IMR-90 (cell line): Measurements from ENCODE around the gene TMEM212. TPM values are rescaled to one million over a fixed set of nuclear protein-coding genes. Genes with fewer than 3 reads are reported as not detected.

Source experiments
- ATAC-seq: fragments of 200-7000 bp; cut with Tn5 transposase; 2 replicates; pipeline ENCODE4 v1.9.1; 2020; ENCODE audit warnings: low read depth, mild to moderate bottlenecking, moderate library complexity
- BruUV-seq: library from RNA; stranded (reverse); fragments of 400-500 nt; replicated peaks from 2 replicates; lab custom pipeline; 2021; lab: Mats Ljungman, UMichigan
- CTCF ChIA-PET: fragments of 300-600 bp; formaldehyde crosslinking; extraction: SDS; loops from one replicate; lab custom pipeline; 2021; ENCODE audit warnings: antibody characterized with exemption; lab: Yijun Ruan, JAX
- POLR2A ChIA-PET: fragments of 300-600 bp; sonication (Branson Sonifier 250); formaldehyde crosslinking; loops from one replicate; lab custom pipeline; 2022; ENCODE audit warnings: antibody characterized with exemption; ENCODE audit not compliant: unreplicated experiment; lab: Charles Lee
- DNase-seq: peaks from one replicate; pipeline ENCODE4 v3.0.0; 2013
- H2AFZ ChIP-seq: replicated peaks from 2 replicates; pipeline ENCODE3; 2013; ENCODE audit warnings: low read length, mild to moderate bottlenecking; ENCODE audit not compliant: poor library complexity
- H2AK5ac ChIP-seq: 2 replicates; pipeline ENCODE4 v1.6.1; 2013; ENCODE audit warnings: low read depth, low read length, inconsistent platforms
- H2AK9ac ChIP-seq: replicated peaks from 2 replicates; pipeline ENCODE3; 2013; ENCODE audit warnings: mild to moderate bottlenecking, low read depth, low read length, moderate library complexity; ENCODE audit not compliant: poor library complexity
- H2BK120ac ChIP-seq: 2 replicates; pipeline ENCODE4 v1.6.1; 2013; ENCODE audit warnings: low read depth, low read length, inconsistent platforms
- H2BK15ac ChIP-seq: 3 replicates; pipeline ENCODE4 v1.6.1; 2013; ENCODE audit warnings: low read depth, low read length, inconsistent platforms
- H2BK20ac ChIP-seq: 2 replicates; pipeline ENCODE4 v1.6.1; 2013; ENCODE audit warnings: low read depth, mild to moderate bottlenecking, inconsistent platforms, low read length, moderate library complexity
- H2BK5ac ChIP-seq: 2 replicates; pipeline ENCODE4 v1.6.1; 2013; ENCODE audit warnings: mild to moderate bottlenecking, low read depth, low read length, inconsistent platforms; ENCODE audit not compliant: poor library complexity, severe bottlenecking
- H3K14ac ChIP-seq: replicated peaks from 2 replicates; pipeline ENCODE4 v1.6.1; 2013; ENCODE audit warnings: low read depth, low read length, inconsistent platforms
- H3K18ac ChIP-seq: 2 replicates; pipeline ENCODE4 v1.6.1; 2013; ENCODE audit warnings: low read depth, low read length, control low read depth
- H3K23ac ChIP-seq: 2 replicates; pipeline ENCODE4 v1.6.1; 2013; ENCODE audit warnings: low read depth, low read length, inconsistent platforms
- H3K27ac ChIP-seq: 2 replicates; pipeline ENCODE4 v1.5.1; 2013; ENCODE audit warnings: mild to moderate bottlenecking, control low read depth, low read length; ENCODE audit not compliant: insufficient read depth
- H3K27me3 ChIP-seq: 2 replicates; pipeline ENCODE4 v1.6.1; 2013; ENCODE audit warnings: low read length; ENCODE audit not compliant: control insufficient read depth, insufficient read depth
- H3K36me3 ChIP-seq: 2 replicates; pipeline ENCODE4 v1.6.1; 2013; ENCODE audit warnings: low read length, mixed read lengths; ENCODE audit not compliant: control insufficient read depth, insufficient read depth
- H3K4ac ChIP-seq: 2 replicates; pipeline ENCODE4 v1.6.1; 2013; ENCODE audit warnings: low read depth, low read length, inconsistent platforms
- H3K4me1 ChIP-seq: 2 replicates; pipeline ENCODE4 v1.6.1; 2013; ENCODE audit warnings: low read length, mixed read lengths; ENCODE audit not compliant: control insufficient read depth, insufficient read depth
- H3K4me2 ChIP-seq: 2 replicates; pipeline ENCODE4 v1.6.1; 2013; ENCODE audit warnings: low read depth, mild to moderate bottlenecking, control low read depth, low read length, moderate library complexity
- H3K4me3 ChIP-seq: 2 replicates; pipeline ENCODE4 v1.5.1; 2013; ENCODE audit warnings: low read depth, mild to moderate bottlenecking, control low read depth, low read length, moderate library complexity; ENCODE audit not compliant: insufficient read depth
- H3K56ac ChIP-seq: 2 replicates; pipeline ENCODE4 v1.6.1; 2013; ENCODE audit warnings: low read length, inconsistent platforms; ENCODE audit not compliant: insufficient read depth; ENCODE audit errors: extremely low read depth
- H3K79me1 ChIP-seq, 2 experiments: 2 replicates each; pipeline ENCODE4 v1.6.1; 2013; ENCODE audit warnings: low read length in 2 of 2, inconsistent platforms in 1 of 2, low read depth in 1 of 2
- H3K9ac ChIP-seq: 2 replicates; pipeline ENCODE4 v1.6.1; 2013; ENCODE audit warnings: low read depth, low read length, control low read depth
- H3K9me1 ChIP-seq: 2 replicates; pipeline ENCODE4 v1.6.1; 2013; ENCODE audit warnings: low read length, inconsistent platforms; ENCODE audit not compliant: insufficient read depth
- H3K9me3 ChIP-seq: 2 replicates; pipeline ENCODE4 v1.6.1; 2013; ENCODE audit warnings: low read length; ENCODE audit not compliant: control insufficient read depth, insufficient read depth
- H4K20me1 ChIP-seq: 2 replicates; pipeline ENCODE4 v1.6.1; 2013; ENCODE audit warnings: low read length, inconsistent platforms; ENCODE audit not compliant: insufficient read depth
- H4K5ac ChIP-seq: 2 replicates; pipeline ENCODE4 v1.6.1; 2013; ENCODE audit warnings: mild to moderate bottlenecking, low read depth, low read length, control low read depth
- H4K8ac ChIP-seq, 2 experiments: 2 replicates each; pipeline ENCODE4 v1.6.1; 2013; ENCODE audit warnings: low read depth in 2 of 2, low read length in 2 of 2, control low read depth in 1 of 2, inconsistent platforms in 1 of 2
- H4K91ac ChIP-seq: 2 replicates; pipeline ENCODE4 v1.6.1; 2013; ENCODE audit warnings: low read depth, low read length, inconsistent platforms; ENCODE audit not compliant: insufficient read depth
- BHLHE40 ChIP-seq: fragments of 150-350 bp; IDR thresholded peaks from 2 replicates; pipeline ENCODE4 v1.6.1; 2016; ENCODE audit warnings: mild to moderate bottlenecking, low read depth, low read length
- CEBPB ChIP-seq: IDR thresholded peaks from 2 replicates; pipeline ENCODE4 v1.6.1; 2012; ENCODE audit warnings: low read depth, low read length, improper control_type of control experiment
- FOS ChIP-seq: fragments of 150-350 bp; IDR thresholded peaks from 2 replicates; pipeline ENCODE4 v1.6.1; 2016; ENCODE audit warnings: low read depth, low read length
- MAFK ChIP-seq: IDR thresholded peaks from 2 replicates; pipeline ENCODE4 v1.6.1; 2012; ENCODE audit warnings: low read depth, low read length, improper control_type of control experiment
- MAZ ChIP-seq: IDR thresholded peaks from 2 replicates; pipeline ENCODE4 v1.6.1; 2012; ENCODE audit warnings: low read depth, mild to moderate bottlenecking, low read length, improper control_type of control experiment, moderate library complexity, borderline replicate concordance
- MXI1 ChIP-seq: IDR thresholded peaks from 2 replicates; pipeline ENCODE4 v1.6.1; 2012; ENCODE audit warnings: low read depth, mild to moderate bottlenecking, low read length, moderate library complexity, borderline replicate concordance
- POLR2A ChIP-seq: IDR thresholded peaks from 2 replicates; pipeline ENCODE4 v1.6.1; 2012; ENCODE audit warnings: mild to moderate bottlenecking, low read depth, low read length
- RAD21 ChIP-seq: IDR thresholded peaks from 2 replicates; pipeline ENCODE4 v1.6.1; 2012; ENCODE audit warnings: low read length, improper control_type of control experiment
- RCOR1 ChIP-seq: IDR thresholded peaks from 2 replicates; pipeline ENCODE4 v1.6.1; 2012; ENCODE audit warnings: mild to moderate bottlenecking, low read length, improper control_type of control experiment; ENCODE audit not compliant: insufficient replicate concordance
- SMC3 ChIP-seq: fragments of 150-350 bp; IDR thresholded peaks from 2 replicates; pipeline ENCODE4 v1.6.1; 2016; ENCODE audit warnings: low read depth, mild to moderate bottlenecking, antibody characterized with exemption, low read length, moderate library complexity
- WGBS, 2 experiments: methylation state at CpG; one replicate each; pipeline versions ENCODE4 v1.1.5 to v1.1.7; 2013; ENCODE audit warnings: missing lambda C conversion rate in 2 of 2; ENCODE audit not compliant: insufficient read length in 1 of 2; ENCODE audit errors: extremely low coverage in 2 of 2; 5-methylcytosine and 5-hydroxymethylcytosine counted together
- dilution Hi-C: fragments of 300-500 bp; cut with HindIII; formaldehyde crosslinking; loops from one replicate; pipeline ENCODE4 v1.14.3; 2018; ENCODE audit warnings: low sequenced_read_pairs; ENCODE audit not compliant: unreplicated experiment
- in situ Hi-C: fragments of 300-500 bp; cut with MboI; formaldehyde crosslinking; loops from 3 replicates; pipeline ENCODE4 v1.14.3; 2019; ENCODE audit warnings: low sequenced_read_pairs, inconsistent platforms, mixed read lengths
- intact Hi-C: fragments of 100-400 bp; cut with micrococcal nuclease; formaldehyde crosslinking; loops from 2 replicates; pipeline ENCODE4 v1.10.0; 2022
- polyA plus RNA-seq, 3 experiments: library from polyadenylated mRNA; depleted of rRNA; stranded (reverse); fragments of >200 nt; gene quantifications; 2 replicates each; pipeline ENCODE4 v1.2.3, GENCODE V29; 2012; ENCODE audit warnings: low replicate concordance in 1 of 3
- total RNA-seq: library from RNA; depleted of rRNA; stranded (reverse); fragments of >200 nt; gene quantifications from 2 replicates; pipeline ENCODE4 v1.2.3, GENCODE V29; 2012
- TF ChIP-seq, protein P1 (sequence below): fragments of 150-350 bp; IDR thresholded peaks from 2 replicates; pipeline ENCODE4 v1.6.1; 2016; ENCODE audit warnings: low read depth, mild to moderate bottlenecking, low read length, moderate library complexity, borderline replicate concordance
- TF ChIP-seq, protein P2 (sequence below): conservative IDR thresholded peaks from 2 replicates; pipeline ENCODE4 v1.5.1; 2012; ENCODE audit warnings: mild to moderate bottlenecking, low read depth, low read length, improper control_type of control experiment

The TMEM212 gene
- total and polyA plus RNA-seq, 2 of the 4 experiments (the other 2 are of a cell fraction), result not detected

DNA sequence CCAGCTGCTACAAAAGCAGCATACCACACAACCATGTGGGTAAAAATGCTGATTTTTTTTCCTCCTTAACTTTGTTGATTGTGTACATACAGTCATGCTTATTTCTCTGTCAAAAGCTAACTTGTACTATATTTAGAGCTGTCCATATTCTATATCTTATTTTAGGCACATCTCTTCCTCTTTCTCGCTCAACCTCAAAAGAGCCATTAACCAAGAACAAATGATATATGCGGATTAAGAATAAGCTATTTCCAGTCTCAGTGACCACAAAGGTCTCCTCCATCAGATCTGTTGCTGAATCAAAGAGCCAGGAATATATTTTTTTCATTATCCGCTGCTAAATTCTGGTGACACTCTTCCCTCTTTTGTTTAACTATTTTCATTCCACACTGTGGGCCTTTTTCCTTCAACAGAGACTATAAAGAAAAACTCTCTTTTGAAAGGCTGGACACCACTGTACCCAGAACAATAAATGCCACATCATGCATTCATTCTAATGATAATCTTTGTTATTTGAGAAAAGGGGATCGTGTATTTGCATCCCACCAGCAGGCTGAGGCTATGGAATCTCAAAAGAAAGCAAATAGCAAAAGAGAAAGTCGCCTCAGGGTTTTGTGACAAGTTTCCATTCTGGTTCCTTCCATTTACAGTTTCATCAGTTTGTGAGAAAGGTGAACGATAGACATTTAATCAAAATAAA lies 8.0 kb downstream of the TMEM212 start:
- no peak for ATAC-seq
- Histone ChIP-seq H2AK9ac (no peak overlapping the region), H4K5ac (0 out of 2 replicates have a peak overlapping the region, but pooled peaks have one; percentile 36), H2BK120ac (peak overlapping the region; percentile 8; the same call in 1 of the 2 replicates), H4K20me1 (no peaks in the 10 kb centered on the region), H3K18ac (no peak overlapping the region; the same call in 1 of the 2 replicates), H2BK20ac (peak overlapping the region; percentile 71; the same call in 1 of the 2 replicates), H3K4me3 (no peak overlapping the region), H3K27me3 (no peaks in the 10 kb centered on the region), H3K9me3 (peaks cover 9% of the 10 kb centered on the region), H2AFZ (no peak overlapping the region), H2BK5ac (peak overlapping the region; percentile 1), H3K56ac (no peak overlapping the region), H3K27ac (no peak overlapping the region), H4K91ac (peak overlapping the region; percentile 56; the same call in 1 of the 2 replicates), H4K8ac (peak overlapping the region in 1 of 2 experiments; percentile 17; a peak in 1 of 4 replicates), H3K4me2 (no peak overlapping the region), H2AK5ac (no peak overlapping the region), H3K9me1 (peaks cover 3% of the 10 kb centered on the region), H3K4ac (no peak overlapping the region; the same call in 1 of the 2 replicates), H3K9ac (no peak overlapping the region), H3K79me1 (no peaks in the 10 kb centered on the region), H2BK15ac (peak overlapping the region; percentile 9; the same call in 1 of the 3 replicates), H3K4me1 (peaks cover 11% of the 10 kb centered on the region), H3K14ac (no peak overlapping the region), H3K36me3 (no peaks in the 10 kb centered on the region), H3K23ac (peak overlapping the region; percentile 17; the same call in 1 of the 2 replicates)
- no CpG with 5 or more reads among the region's 6 CpGs for WGBS, 2 experiments
- no TSS peak for BruUV-seq
- DNase-seq, result no peak
- in situ Hi-C loops (no loop called here), intact Hi-C loops (no loop called here), dilution Hi-C loops (no loop called here)
- POLR2A ChIA-PET, result no interaction called here
- no peak for TF ChIP-seq MXI1
- TF ChIP-seq, protein P1, sequence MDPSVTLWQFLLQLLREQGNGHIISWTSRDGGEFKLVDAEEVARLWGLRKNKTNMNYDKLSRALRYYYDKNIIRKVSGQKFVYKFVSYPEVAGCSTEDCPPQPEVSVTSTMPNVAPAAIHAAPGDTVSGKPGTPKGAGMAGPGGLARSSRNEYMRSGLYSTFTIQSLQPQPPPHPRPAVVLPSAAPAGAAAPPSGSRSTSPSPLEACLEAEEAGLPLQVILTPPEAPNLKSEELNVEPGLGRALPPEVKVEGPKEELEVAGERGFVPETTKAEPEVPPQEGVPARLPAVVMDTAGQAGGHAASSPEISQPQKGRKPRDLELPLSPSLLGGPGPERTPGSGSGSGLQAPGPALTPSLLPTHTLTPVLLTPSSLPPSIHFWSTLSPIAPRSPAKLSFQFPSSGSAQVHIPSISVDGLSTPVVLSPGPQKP, result no peak
- no peak for TF ChIP-seq POLR2A
- no peak for TF ChIP-seq BHLHE40
- no peak for TF ChIP-seq MAFK
- no peak for TF ChIP-seq RAD21
- TF ChIP-seq, protein P2, sequence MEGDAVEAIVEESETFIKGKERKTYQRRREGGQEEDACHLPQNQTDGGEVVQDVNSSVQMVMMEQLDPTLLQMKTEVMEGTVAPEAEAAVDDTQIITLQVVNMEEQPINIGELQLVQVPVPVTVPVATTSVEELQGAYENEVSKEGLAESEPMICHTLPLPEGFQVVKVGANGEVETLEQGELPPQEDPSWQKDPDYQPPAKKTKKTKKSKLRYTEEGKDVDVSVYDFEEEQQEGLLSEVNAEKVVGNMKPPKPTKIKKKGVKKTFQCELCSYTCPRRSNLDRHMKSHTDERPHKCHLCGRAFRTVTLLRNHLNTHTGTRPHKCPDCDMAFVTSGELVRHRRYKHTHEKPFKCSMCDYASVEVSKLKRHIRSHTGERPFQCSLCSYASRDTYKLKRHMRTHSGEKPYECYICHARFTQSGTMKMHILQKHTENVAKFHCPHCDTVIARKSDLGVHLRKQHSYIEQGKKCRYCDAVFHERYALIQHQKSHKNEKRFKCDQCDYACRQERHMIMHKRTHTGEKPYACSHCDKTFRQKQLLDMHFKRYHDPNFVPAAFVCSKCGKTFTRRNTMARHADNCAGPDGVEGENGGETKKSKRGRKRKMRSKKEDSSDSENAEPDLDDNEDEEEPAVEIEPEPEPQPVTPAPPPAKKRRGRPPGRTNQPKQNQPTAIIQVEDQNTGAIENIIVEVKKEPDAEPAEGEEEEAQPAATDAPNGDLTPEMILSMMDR, result no peak
- TF ChIP-seq SMC3, result no peak
- TF ChIP-seq CEBPB, result no peak
- no peak for TF ChIP-seq MAZ
- TF ChIP-seq FOS, result no peak
- no peak for TF ChIP-seq RCOR1
- CTCF ChIA-PET, result interaction anchor here (0.6 kb wide), 1 partner anchor 58 kb away, joined by 3 read pairs; no protein-coding TSS in a partner anchor
